Measurements from ENCODE around the gene ZNF831. TPM values are rescaled to one million over a fixed set of nuclear protein-coding genes. Genes with fewer than 3 reads are reported as not detected.
A peak's percentile ranks its signal among the peaks of the same experiment; 100 is the strongest.

ZNF831 gene
- total RNA-seq, 4 donors from 2014 or later: 0.05 to 0.07 TPM; not detected in 2

- Histone ChIP-seq H3K4me1 (peaks cover 11 to 27% of the 10 kb centered on the region in 2 donors), H3K4me3 (peak overlapping the region in 1 of 4 donors; percentile 25)
Measured at GRCh38 chr20:59153355-59153681, 10.3 kb upstream of the ZNF831 start.

DNA sequence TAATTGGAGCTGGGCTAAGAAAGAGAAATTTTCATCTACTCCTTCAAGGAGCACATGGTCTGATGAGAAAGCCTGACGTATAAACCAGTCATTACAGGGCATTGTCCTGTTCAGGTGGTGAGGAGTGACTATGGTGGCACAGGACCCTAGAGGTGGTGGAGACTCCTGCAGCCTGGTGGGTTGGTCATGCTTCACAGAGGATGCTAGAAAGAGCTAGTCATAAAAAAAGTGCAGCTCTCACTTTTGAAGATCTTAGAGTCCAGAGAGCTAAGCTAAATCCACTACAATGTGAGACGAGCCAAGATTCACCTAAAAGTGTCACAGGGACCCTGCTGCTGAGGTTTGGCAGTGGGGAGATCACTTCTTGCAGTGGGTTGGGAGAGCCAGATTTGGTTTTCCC, 9.8 kb upstream of the ZNF831 start:
- intact Hi-C loops (cut with DNase I; ENCODE audit: low total_unique reads): loop anchor here (5.0 kb wide), 1 partner anchor 282 kb away; no protein-coding TSS in a partner anchor
- in situ Hi-C loops (cut with MboI; ENCODE audit: low sequenced_read_pairs in 4 of 4): no loop called here
- H3K4me1 ChIP-seq: peaks cover 11 to 27% of the 10 kb centered on the region in 2 donors

More at GRCh38 chr20:59153355-59153681, 10.3 kb upstream of the ZNF831 start:
- ATAC-seq: peak; percentile 94 to 95
- TF ChIP-seq CTCF (IDR thresholded peaks at IDR 0.05 in 4 of 5, conservative IDR thresholded peaks at IDR 0.05 in 1 of 5) (no peak), POLR2A (IDR thresholded peaks at IDR 0.05) (no peak)
- H3K27me3 ChIP-seq: no peaks in the 10 kb centered on the region
- peak overlapping the region in 2 of 4 donors; percentile 6 to 35 for H3K27ac ChIP-seq
- peak; percentile 52 to 74 for DNase-seq
- in situ Hi-C loops (cut with MboI; ENCODE audit: low sequenced_read_pairs in 4 of 4): no loop called here
- intact Hi-C loops (cut with DNase I; ENCODE audit: low total_unique reads): loop anchor here (5.0 kb wide), 1 partner anchor 281 kb away; no protein-coding TSS in a partner anchor
- no peaks in the 10 kb centered on the region for H3K9me3 ChIP-seq
- no peaks in the 10 kb centered on the region for H3K36me3 ChIP-seq

DNA sequence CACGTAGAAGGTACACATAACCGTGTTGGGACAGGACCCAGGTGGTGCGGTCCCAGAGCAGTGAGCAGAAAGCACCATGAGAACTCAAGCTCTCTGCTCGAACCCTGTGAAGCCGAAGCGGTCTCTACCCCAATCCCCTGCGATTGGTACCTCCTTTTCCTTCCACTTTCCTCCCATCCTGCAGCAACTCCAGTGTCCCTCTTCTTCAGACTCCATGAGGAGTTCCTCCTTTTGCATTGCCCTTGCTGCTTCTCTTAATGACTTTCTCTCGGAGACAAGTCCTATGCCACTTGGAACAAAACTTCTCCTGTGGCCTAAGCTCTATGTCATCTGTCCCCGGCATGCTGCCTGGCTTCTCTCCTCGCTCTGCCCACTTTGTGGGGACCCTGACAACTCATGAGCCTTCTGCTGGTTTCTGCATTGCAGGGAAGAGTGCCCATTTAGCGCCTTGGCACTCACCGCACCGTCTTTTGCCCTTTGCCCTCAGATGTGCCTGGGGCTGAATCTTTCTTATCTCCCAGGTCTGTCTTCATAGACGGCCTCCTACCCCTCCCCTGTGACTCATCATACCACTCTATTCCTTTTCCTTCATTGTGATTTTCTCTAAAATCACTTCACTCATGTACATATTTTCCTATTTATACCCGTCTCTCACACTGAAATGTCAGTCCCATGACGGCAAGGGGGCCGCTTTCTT, 9.2 kb upstream of the ZNF831 start:
- in situ Hi-C loops (cut with MboI; ENCODE audit: low sequenced_read_pairs in 4 of 4): no loop called here
- Histone ChIP-seq H3K4me3 (no peak overlapping the region), H3K4me1 (peaks cover 11 to 27% of the 10 kb centered on the region in 2 donors), H3K27me3 (no peaks in the 10 kb centered on the region), H3K36me3 (no peaks in the 10 kb centered on the region), H3K27ac (no peak overlapping the region), H3K9me3 (no peaks in the 10 kb centered on the region)
- ATAC-seq: no peak
- DNase-seq: no peak
- TF ChIP-seq CTCF (IDR thresholded peaks at IDR 0.05 in 4 of 5, conservative IDR thresholded peaks at IDR 0.05 in 1 of 5) (no peak), POLR2A (IDR thresholded peaks at IDR 0.05) (no peak)
- intact Hi-C loops (cut with DNase I; ENCODE audit: low total_unique reads): loop anchor here (5.0 kb wide), 1 partner anchor 282 kb away; no protein-coding TSS in a partner anchor

More for the DNA sequence above, 9.8 kb upstream of the ZNF831 start:
- DNase-seq (no peak), ATAC-seq (no peak)
- Histone ChIP-seq H3K27ac (no peak overlapping the region), H3K9me3 (no peaks in the 10 kb centered on the region), H3K4me3 (no peak overlapping the region), H3K27me3 (no peaks in the 10 kb centered on the region), H3K36me3 (no peaks in the 10 kb centered on the region)
- TF ChIP-seq POLR2A (IDR thresholded peaks at IDR 0.05) (no peak), CTCF (IDR thresholded peaks at IDR 0.05 in 4 of 5, conservative IDR thresholded peaks at IDR 0.05 in 1 of 5) (no peak)

GRCh38 chr20:59157064-59157463, 6.6 kb upstream of the ZNF831 start:
- no peak overlapping the region for H3K27ac ChIP-seq
- intact Hi-C loops (cut with DNase I; ENCODE audit: low total_unique reads) (no loop called here), in situ Hi-C loops (cut with MboI; ENCODE audit: low sequenced_read_pairs in 4 of 4) (no loop called here)
- H3K9me3 ChIP-seq: no peaks in the 10 kb centered on the region
- peaks cover 0 to 3% (median 0%) of the 10 kb centered on the region in 3 donors for H3K27me3 ChIP-seq
- no peak overlapping the region for H3K4me3 ChIP-seq
- no peak for ATAC-seq
- no peak for TF ChIP-seq POLR2A (IDR thresholded peaks at IDR 0.05)
- DNase-seq: no peak
- peaks cover 11 to 19% of the 10 kb centered on the region in 2 donors for H3K4me1 ChIP-seq
- no peaks in the 10 kb centered on the region for H3K36me3 ChIP-seq

- Histone ChIP-seq H3K36me3 (no peaks in the 10 kb centered on the region), H3K9me3 (no peaks in the 10 kb centered on the region), H3K4me1 (peaks cover 10 to 16% of the 10 kb centered on the region in 2 donors), H3K4me3 (no peak overlapping the region), H3K27me3 (peaks cover 0 to 3% (median 0%) of the 10 kb centered on the region in 3 donors), H3K27ac (no peak overlapping the region)
- intact Hi-C loops (cut with DNase I; ENCODE audit: low total_unique reads) (no loop called here), in situ Hi-C loops (cut with MboI; ENCODE audit: low sequenced_read_pairs in 4 of 4) (no loop called here)
- DNase-seq (no peak), ATAC-seq (no peak)
- TF ChIP-seq POLR2A (IDR thresholded peaks at IDR 0.05) (no peak), CTCF (IDR thresholded peaks at IDR 0.05 in 4 of 5, conservative IDR thresholded peaks at IDR 0.05 in 1 of 5) (no peak)
Measured at GRCh38 chr20:59157531-59157930, 6.1 kb upstream of the ZNF831 start.
